MM.1S (cell line): ENCODE data around the gene RPTOR.

Experiments
- DNase-seq: peaks from one replicate; pipeline ENCODE4 v3.0.0-alpha.2; 2015
- H2AFZ ChIP-seq: fragments of 300-600 bp; sonication (generic); 2 replicates; pipeline ENCODE4 v1.6.0; 2016; ENCODE audit warnings: antibody characterized with exemption, low read length
- H3F3A ChIP-seq: fragments of 300-600 bp; sonication (generic); 2 replicates; pipeline ENCODE4 v1.6.1; 2016; ENCODE audit warnings: mild to moderate bottlenecking, antibody characterized with exemption, low read length, moderate library complexity, mixed read lengths; ENCODE audit not compliant: insufficient read depth
- H3K27ac ChIP-seq: fragments of 300-600 bp; sonication (generic); 2 replicates; pipeline ENCODE4 v1.5.1; 2016; ENCODE audit warnings: mild to moderate bottlenecking, low read length
- H3K27me3 ChIP-seq: fragments of 300-600 bp; sonication (generic); replicated peaks from 2 replicates; pipeline ENCODE4 v1.6.0; 2016; ENCODE audit warnings: low read length; ENCODE audit not compliant: insufficient read depth
- H3K36me3 ChIP-seq: fragments of 300-600 bp; sonication (generic); replicated peaks from 2 replicates; pipeline ENCODE4 v1.6.1; 2016; ENCODE audit warnings: mild to moderate bottlenecking, low read length, mixed read lengths; ENCODE audit not compliant: insufficient read depth
- H3K4me1 ChIP-seq: fragments of 300-600 bp; sonication (generic); 2 replicates; pipeline ENCODE4 v1.6.1; 2016; ENCODE audit warnings: low read length, mixed read lengths
- H3K4me2 ChIP-seq: fragments of 300-600 bp; sonication (generic); 2 replicates; pipeline ENCODE4 v1.6.0; 2016; ENCODE audit warnings: low read depth, low read length
- H3K4me3 ChIP-seq: fragments of 300-600 bp; sonication (generic); 2 replicates; pipeline ENCODE4 v1.5.1; 2016; ENCODE audit warnings: low read length, mixed read lengths
- H3K79me2 ChIP-seq: fragments of 300-600 bp; sonication (generic); 2 replicates; pipeline ENCODE4 v1.6.1; 2016; ENCODE audit warnings: mixed run types, low read length, mixed read lengths
- H3K9ac ChIP-seq: fragments of 300-600 bp; sonication (generic); 2 replicates; pipeline ENCODE4 v1.6.1; 2016; ENCODE audit warnings: low read length, mixed read lengths
- H3K9me2 ChIP-seq: fragments of 300-600 bp; sonication (generic); replicated peaks from 2 replicates; pipeline ENCODE4 v1.6.1; 2016; ENCODE audit warnings: mild to moderate bottlenecking, low read length, mixed read lengths; ENCODE audit not compliant: insufficient read depth
- H3K9me3 ChIP-seq: fragments of 300-600 bp; sonication (generic); replicated peaks from 2 replicates; pipeline ENCODE4 v1.6.1; 2016; ENCODE audit warnings: mild to moderate bottlenecking, low read length, mixed read lengths; ENCODE audit not compliant: insufficient read depth
- H4K20me1 ChIP-seq: fragments of 300-600 bp; sonication (generic); 2 replicates; pipeline ENCODE4 v1.6.1; 2016; ENCODE audit warnings: mild to moderate bottlenecking, low read length, moderate library complexity, mixed read lengths; ENCODE audit not compliant: insufficient read depth
- EZH2 ChIP-seq: fragments of 300-600 bp; sonication (generic); optimal IDR thresholded peaks from 2 replicates; pipeline ENCODE3; 2017; ENCODE audit warnings: low read depth, mild to moderate bottlenecking, antibody characterized with exemption, low read length, mixed read lengths
- EZH2phosphoT487 ChIP-seq: fragments of 300-600 bp; sonication (generic); IDR thresholded peaks from 2 replicates; pipeline ENCODE4 v1.6.1; 2018; ENCODE audit warnings: antibody characterized with exemption, low read length
- TF ChIP-seq, protein P1 (sequence below): fragments of 300-600 bp; sonication (generic); IDR thresholded peaks from 2 replicates; pipeline ENCODE4 v1.5.1; 2016; ENCODE audit warnings: antibody characterized with exemption, low read length, mixed read lengths

The RPTOR gene

GRCh38 chr17:80673152-80673920 lies 128.7 kb downstream of the RPTOR start:
- Histone ChIP-seq H3K9ac (no peak overlapping the region), H4K20me1 (no peaks in the 10 kb centered on the region; the same call in 1 of the 2 replicates), H3K36me3 (no peaks in the 10 kb centered on the region), H3K27ac (no peak overlapping the region), H3K9me3 (no peaks in the 10 kb centered on the region), H3K79me2 (peaks cover 29% of the 10 kb centered on the region), H3F3A (no peaks in the 10 kb centered on the region), H3K4me3 (no peak overlapping the region), H3K9me2 (no peaks in the 10 kb centered on the region), H3K4me1 (no peaks in the 10 kb centered on the region), H2AFZ (no peak overlapping the region), H3K4me2 (no peak overlapping the region), H3K27me3 (no peaks in the 10 kb centered on the region)
- no peak for DNase-seq
- TF ChIP-seq EZH2: no peak

DNA sequence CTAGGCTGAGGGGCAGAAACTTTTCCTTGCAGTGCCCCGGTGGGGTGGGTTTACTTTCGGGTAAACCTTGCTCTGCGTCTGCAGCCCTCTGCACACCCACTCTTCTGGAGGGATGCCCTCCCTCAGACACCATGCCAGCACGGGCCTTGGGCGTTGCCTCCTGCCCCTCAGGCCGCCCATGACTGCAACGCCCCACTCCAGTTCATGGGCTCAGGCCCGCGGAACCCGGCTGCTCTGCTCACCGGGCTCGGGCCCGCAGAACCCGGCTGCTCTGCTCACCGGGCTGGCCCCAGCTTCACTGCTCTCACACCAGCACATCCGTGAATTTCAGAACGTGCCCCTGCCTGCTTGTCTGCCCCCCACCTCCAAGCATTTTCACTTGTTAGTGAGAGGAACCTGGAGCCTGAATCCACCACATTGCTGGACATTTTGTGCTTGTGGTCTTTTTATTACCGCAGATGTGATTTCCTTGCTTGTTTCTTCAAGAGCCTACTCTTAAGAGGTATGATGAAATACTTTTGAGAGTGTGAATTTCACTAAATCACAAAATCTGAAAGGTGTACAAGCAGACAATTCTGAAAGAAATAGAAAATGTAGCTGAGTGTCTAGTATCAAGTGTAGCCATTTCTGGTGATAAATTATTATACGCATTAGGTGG lies 130.9 kb downstream of the RPTOR start:
- Histone ChIP-seq H3K9me3 (no peaks in the 10 kb centered on the region), H3K79me2 (peaks cover 23% of the 10 kb centered on the region), H3K27ac (no peak overlapping the region), H3K4me1 (no peaks in the 10 kb centered on the region), H3K4me3 (no peak overlapping the region), H3K4me2 (no peak overlapping the region), H3K9me2 (no peaks in the 10 kb centered on the region), H3K36me3 (no peaks in the 10 kb centered on the region), H4K20me1 (no peaks in the 10 kb centered on the region; the same call in 1 of the 2 replicates), H2AFZ (no peak overlapping the region), H3K9ac (no peak overlapping the region), H3K27me3 (no peaks in the 10 kb centered on the region), H3F3A (no peaks in the 10 kb centered on the region)
- no peak for DNase-seq
- no peak for TF ChIP-seq EZH2phosphoT487
- TF ChIP-seq, protein P1, sequence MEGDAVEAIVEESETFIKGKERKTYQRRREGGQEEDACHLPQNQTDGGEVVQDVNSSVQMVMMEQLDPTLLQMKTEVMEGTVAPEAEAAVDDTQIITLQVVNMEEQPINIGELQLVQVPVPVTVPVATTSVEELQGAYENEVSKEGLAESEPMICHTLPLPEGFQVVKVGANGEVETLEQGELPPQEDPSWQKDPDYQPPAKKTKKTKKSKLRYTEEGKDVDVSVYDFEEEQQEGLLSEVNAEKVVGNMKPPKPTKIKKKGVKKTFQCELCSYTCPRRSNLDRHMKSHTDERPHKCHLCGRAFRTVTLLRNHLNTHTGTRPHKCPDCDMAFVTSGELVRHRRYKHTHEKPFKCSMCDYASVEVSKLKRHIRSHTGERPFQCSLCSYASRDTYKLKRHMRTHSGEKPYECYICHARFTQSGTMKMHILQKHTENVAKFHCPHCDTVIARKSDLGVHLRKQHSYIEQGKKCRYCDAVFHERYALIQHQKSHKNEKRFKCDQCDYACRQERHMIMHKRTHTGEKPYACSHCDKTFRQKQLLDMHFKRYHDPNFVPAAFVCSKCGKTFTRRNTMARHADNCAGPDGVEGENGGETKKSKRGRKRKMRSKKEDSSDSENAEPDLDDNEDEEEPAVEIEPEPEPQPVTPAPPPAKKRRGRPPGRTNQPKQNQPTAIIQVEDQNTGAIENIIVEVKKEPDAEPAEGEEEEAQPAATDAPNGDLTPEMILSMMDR: no peak

GRCh38 chr17:80676096-80676466 lies 131.4 kb downstream of the RPTOR start:
- H3K27ac ChIP-seq: no peak overlapping the region
- no peak overlapping the region for H2AFZ ChIP-seq
- no peaks in the 10 kb centered on the region for H3K9me2 ChIP-seq
- no peaks in the 10 kb centered on the region for H3K4me1 ChIP-seq
- H3F3A ChIP-seq: no peaks in the 10 kb centered on the region
- H4K20me1 ChIP-seq: no peaks in the 10 kb centered on the region; the same call in 1 of the 2 replicates
- H3K36me3 ChIP-seq: no peaks in the 10 kb centered on the region
- DNase-seq: no peak
- no peaks in the 10 kb centered on the region for H3K27me3 ChIP-seq
- no peaks in the 10 kb centered on the region for H3K9me3 ChIP-seq
- H3K4me3 ChIP-seq: no peak overlapping the region
- H3K9ac ChIP-seq: no peak overlapping the region
- TF ChIP-seq, protein P1: no peak
- TF ChIP-seq EZH2: no peak
- TF ChIP-seq EZH2phosphoT487: no peak
- H3K79me2 ChIP-seq: peaks cover 27% of the 10 kb centered on the region
- H3K4me2 ChIP-seq: no peak overlapping the region

DNA sequence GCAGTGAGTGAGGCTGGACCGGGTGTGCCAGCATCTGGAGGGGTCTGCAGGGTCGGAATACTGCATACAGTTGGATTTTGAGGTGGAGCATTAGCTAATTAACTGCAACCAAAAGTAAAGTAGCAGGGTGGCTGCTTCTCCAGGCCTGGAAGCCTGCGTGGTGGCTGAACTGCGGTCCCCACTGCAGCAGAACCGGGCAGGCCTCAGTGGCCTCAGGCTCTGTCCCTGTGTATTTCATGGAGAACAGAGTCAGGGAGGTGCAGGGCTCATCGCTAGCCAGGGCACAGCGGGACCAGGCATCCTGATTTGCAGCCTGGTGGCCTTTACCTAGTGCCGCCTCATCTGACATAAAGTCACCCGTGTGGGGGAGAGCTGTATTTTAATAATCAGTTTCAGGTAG lies 131.9 kb downstream of the RPTOR start:
- Histone ChIP-seq H3K36me3 (no peaks in the 10 kb centered on the region), H3K9ac (no peak overlapping the region), H3F3A (no peaks in the 10 kb centered on the region), H3K79me2 (peaks cover 27% of the 10 kb centered on the region), H3K27ac (no peak overlapping the region), H2AFZ (no peak overlapping the region), H3K4me2 (no peak overlapping the region), H3K4me3 (no peak overlapping the region), H3K4me1 (no peaks in the 10 kb centered on the region), H3K9me3 (no peaks in the 10 kb centered on the region), H3K9me2 (no peaks in the 10 kb centered on the region), H4K20me1 (no peaks in the 10 kb centered on the region; the same call in 1 of the 2 replicates), H3K27me3 (no peaks in the 10 kb centered on the region)
- TF ChIP-seq EZH2phosphoT487 (no peak), EZH2 (no peak)
- TF ChIP-seq, protein P1: no peak
- DNase-seq: no peak
